ENCODE measurements around the gene SUFU. TPM values are rescaled to one million over a fixed set of nuclear protein-coding genes. Genes with fewer than 3 reads are reported as not detected.
A peak's percentile ranks its signal among the peaks of the same experiment; 100 is the strongest.

The SUFU gene
- total and polyA plus RNA-seq, 5 experiments from 2014 or later = 2.3 to 14.3 (median 7.4) TPM

DNA sequence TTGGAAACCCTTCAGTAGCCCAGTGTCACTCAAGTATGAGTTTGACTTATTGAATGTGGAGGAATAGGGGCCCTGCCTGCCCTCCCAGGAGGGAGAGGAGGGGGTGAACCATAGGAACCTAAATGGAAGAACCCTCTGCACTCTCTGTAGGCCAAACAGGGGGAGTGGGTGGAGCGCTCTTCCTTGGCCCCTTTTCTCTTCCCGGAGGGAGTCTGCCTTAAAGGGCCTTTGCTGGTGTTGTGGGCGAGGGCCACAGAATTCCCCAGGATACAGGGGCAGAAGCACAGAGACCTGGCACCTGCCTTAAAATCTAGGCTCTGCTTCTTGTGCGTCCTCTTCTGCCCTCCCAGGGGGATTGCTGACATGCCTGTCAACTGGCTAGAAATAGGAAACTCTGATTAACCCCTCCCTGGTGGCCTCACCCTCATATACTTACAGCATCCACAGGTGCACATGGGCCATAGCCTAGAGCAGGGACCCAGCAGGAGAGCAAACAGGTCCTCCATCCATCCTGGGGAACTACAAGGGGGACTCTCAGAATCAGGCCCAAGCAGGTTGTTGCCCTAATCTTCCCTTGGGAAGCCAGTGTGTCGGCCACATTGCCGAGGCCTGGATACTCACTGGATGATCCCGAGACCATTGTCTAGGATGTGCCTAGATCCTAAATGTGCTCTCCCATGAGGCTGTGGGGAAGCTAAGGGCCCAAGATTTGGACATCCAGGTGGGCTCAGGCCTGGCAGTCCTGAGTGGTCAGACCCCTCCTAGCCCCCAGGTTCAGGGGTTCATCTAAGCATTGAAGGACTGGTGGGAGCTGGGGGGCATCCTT is 143.9 kb downstream of the SUFU start:
- Mint-ChIP-seq H3K36me3 (peaks cover 0 to 3% (median 0%) of the 10 kb centered on the region in 3 donors), H3K4me3 (peak overlapping the region; percentile 92 to 99 (median 98)), H3K9me3 (no peaks in the 10 kb centered on the region), H3K27ac (peak overlapping the region; percentile 92 to 99 (median 97)), H3K27me3 (no peaks in the 10 kb centered on the region), H3K4me1 (peaks cover 49 to 70% (median 63%) of the 10 kb centered on the region in 4 donors)
- DNase-seq = no peak
- POLR2A ChIA-PET = interaction anchor here (3.8 to 15.9 kb wide), 5 partner anchors 18 to 144 kb away, joined by 24 to 624 read pairs (median 43); partner anchors contain the start of genes ACTR1A, ARL3, SFXN2 and SUFU
- no peak for ATAC-seq

DNA sequence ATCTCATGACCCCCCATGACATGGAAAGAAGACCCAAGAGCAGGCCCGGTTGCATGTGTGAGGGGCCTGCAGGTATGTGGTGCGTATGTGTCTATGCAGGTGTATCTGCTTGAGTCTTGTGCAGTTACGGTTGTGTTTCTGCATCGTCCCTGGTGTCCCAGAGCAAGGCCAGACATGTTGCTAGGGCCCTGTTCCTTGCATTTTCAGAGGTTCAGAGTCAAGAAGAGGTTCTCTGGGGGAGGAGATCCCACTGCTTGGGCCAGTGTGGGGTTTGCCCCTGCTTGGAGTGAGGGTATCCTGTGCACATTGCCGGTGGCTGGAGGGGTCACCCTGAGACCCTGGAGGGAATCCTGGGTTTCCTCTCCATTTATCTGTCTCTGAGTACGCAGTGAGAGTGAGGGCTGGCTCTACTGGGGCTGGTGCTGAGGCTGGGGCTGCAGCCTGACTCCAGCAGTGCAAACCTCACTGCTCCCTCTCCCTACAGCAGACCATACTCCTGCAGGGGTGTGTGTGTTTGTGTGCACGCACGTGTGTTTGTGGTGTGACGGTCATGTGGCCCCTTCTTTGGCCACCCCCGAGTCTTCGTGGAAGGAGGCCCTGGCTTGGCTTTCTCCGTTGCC is 144.6 kb downstream of the SUFU start:
- ATAC-seq (no peak), DNase-seq (no peak)
- Mint-ChIP-seq H3K36me3 (peaks cover 0 to 10% (median 4%) of the 10 kb centered on the region in 3 donors), H3K27me3 (no peaks in the 10 kb centered on the region), H3K9me3 (no peaks in the 10 kb centered on the region), H3K27ac (peak overlapping the region; percentile 88 to 99 (median 97)), H3K4me3 (peak overlapping the region; percentile 92 to 99 (median 98)), H3K4me1 (peaks cover 53 to 78% (median 71%) of the 10 kb centered on the region in 4 donors)
- POLR2A ChIA-PET = interaction anchor here (6.3 to 15.9 kb wide), 2 partner anchors 18 to 66 kb away, joined by 24 to 624 read pairs; partner anchors contain the start of genes ARL3 and SFXN2

DNA sequence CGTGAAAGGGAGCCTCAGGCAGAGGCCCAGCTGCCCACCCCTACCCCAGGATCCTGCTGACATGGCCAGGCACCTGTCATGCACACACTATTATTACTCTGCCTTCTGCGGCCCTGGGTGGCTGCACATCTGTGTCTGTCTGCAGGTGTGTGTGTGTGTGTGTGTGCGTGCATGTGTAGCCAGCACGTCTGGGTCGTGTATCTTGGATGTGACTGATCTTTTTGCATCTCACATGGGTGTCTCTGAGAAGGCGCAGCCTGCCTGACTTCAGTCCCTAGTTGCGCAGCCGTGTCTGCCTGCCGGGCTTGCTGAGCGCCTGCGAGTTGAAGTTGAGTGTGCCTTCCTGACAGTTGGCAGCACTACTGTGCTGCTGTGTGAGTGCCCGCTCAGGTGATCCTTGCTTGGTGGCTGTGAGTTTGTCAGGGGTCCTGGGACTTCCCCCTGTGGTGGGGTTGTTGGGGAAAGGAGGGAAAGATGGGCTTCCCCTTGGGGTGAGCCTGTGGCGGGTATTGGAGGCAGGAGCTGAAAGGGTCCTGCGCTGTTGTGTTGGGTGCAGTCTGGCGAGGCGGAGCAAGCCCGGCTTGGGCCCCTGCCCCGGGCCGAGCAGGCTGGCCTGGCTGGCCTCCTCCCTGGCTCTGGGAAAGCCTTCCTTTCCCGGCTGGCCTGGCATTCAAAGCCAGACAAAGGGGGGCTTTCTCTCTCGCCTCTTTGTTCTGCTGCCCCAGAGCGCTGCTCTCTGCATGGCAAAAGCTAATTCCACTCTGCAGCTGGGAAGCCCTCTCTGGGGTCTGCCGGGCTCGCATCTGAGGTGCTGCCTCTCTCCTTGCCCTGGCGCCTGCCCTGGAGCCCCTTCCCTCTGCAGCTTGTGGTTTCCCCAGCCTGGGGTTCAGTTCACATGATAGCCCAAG is 145.4 kb downstream of the SUFU start:
- H3K36me3 Mint-ChIP-seq = peaks cover 0 to 18% (median 6%) of the 10 kb centered on the region in 3 donors
- no peaks in the 10 kb centered on the region for H3K27me3 Mint-ChIP-seq

DNA sequence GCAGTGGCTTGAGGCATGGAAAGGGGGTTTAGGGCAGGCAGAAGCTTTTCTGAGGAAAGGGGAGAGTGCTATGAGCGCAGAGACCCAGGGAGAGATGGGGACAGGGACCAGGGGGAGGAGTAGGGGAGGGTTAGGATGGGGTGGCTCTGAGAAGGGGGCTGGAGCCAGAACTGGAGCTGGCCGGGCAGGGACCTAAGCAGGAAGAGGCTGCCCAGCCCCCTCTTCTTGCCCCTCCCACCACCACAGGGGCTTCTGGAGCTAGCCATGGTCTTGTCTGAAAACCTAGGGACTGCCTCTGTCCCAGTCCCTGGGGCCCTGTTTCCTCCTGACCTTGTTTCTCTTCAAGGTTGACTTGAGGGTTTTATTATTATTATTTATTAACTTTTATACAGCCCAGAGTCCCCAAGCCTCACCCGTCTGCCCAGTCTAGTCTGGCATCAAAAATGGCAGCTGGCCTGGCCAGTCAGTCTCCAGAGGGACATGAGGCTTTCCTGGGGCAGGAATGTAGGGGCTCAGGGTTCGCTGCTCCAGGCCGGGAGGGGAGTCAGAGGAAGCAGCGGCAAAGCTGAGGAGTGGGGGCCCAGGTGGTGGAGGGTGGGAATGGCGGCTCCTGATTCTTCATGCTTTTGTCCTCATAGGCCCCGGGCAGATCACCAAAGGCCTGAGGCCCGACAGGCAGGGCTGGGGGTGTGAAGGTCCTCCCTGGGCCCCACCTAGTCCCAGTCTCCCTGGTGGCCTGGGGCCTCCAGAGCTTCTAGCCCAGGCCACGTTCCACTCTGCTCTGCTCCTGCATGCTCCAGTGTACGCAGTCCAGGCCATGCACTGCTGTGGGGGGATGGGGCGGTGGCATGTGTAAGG is 146.3 kb downstream of the SUFU start:
- no peaks in the 10 kb centered on the region for H3K27me3 Mint-ChIP-seq
- peak overlapping the region; percentile 39 to 98 (median 92) for H3K27ac Mint-ChIP-seq
- ATAC-seq (no peak), DNase-seq (peak in 1 of 10 donors; percentile 49)
- H3K4me1 Mint-ChIP-seq = peaks cover 64 to 94% (median 85%) of the 10 kb centered on the region in 4 donors
- POLR2A ChIA-PET = interaction anchor here (0.5 to 15.9 kb wide), 3 partner anchors 14 to 64 kb away, joined by 4 to 624 read pairs (median 24); partner anchors contain the start of genes ARL3 and SFXN2
- no peaks in the 10 kb centered on the region for H3K9me3 Mint-ChIP-seq
- peak overlapping the region; percentile 57 to 99 (median 96) for H3K4me3 Mint-ChIP-seq
- peaks cover 0 to 26% (median 6%) of the 10 kb centered on the region in 3 donors for H3K36me3 Mint-ChIP-seq

More for the DNA sequence above, 145.4 kb downstream of the SUFU start:
- Mint-ChIP-seq H3K4me3 (peak overlapping the region; percentile 92 to 99 (median 98)), H3K27ac (peak overlapping the region; percentile 88 to 99 (median 97)), H3K4me1 (peaks cover 58 to 85% (median 78%) of the 10 kb centered on the region in 4 donors), H3K9me3 (no peaks in the 10 kb centered on the region)
- POLR2A ChIA-PET = interaction anchor here (0.5 to 15.9 kb wide), 3 partner anchors 13 to 65 kb away, joined by 4 to 624 read pairs (median 24); partner anchors contain the start of genes ARL3 and SFXN2
- DNase-seq (peak; percentile 23 to 75 (median 44)), ATAC-seq (peak; percentile 8 to 23)

DNA sequence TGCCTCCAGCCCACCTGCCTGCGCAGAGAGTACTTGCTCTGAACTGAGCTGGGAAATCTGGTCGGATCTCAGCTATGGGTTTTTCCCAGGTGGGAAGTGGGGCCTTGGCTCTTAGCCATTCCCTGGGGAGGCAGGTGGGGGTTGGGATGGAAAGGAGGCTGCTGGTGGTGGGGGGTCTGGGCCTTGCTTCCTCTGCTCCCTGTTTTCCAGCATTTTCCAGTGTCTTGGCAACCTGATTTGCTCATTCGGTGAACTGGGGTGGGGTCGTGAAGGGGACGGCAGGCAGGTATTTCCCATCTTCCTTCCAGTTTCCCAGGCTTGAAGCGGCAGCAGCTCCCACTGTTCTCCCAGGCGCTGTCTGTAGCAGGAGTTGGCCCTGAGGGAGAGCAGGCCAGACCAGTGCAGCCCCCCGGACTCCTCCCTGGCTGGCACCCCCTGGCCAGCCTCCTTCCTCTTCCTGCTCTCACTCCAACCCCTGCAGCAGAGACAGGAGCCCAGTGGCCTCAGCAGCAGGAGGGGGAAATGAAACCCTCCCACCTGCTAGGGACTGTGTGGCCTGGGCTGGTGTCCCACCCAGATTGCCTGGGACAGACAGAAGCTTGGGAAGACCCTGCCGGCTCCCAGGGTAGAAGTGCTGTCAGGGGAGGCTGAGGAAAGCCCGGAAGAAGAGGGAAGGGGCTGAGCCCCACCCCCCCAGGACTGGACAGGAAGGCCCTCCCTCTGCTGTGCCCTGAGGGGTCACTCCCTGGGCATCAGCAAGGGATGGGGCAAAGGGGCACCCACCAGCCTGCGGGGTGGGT is 147.1 kb downstream of the SUFU start:
- no peaks in the 10 kb centered on the region for H3K9me3 Mint-ChIP-seq
- H3K4me3 Mint-ChIP-seq = peak overlapping the region; percentile 26 to 98 (median 86)
- peaks cover 61 to 99% (median 90%) of the 10 kb centered on the region in 4 donors for H3K4me1 Mint-ChIP-seq
- ATAC-seq = no peak
- POLR2A ChIA-PET = interaction anchor here (6.3 to 15.9 kb wide), 2 partner anchors 15 to 63 kb away, joined by 24 to 624 read pairs; partner anchors contain the start of genes ARL3 and SFXN2
- peak overlapping the region; percentile 77 to 98 (median 94) for H3K27ac Mint-ChIP-seq
- no peaks in the 10 kb centered on the region for H3K27me3 Mint-ChIP-seq
- peaks cover 0 to 33% (median 6%) of the 10 kb centered on the region in 3 donors for H3K36me3 Mint-ChIP-seq
- DNase-seq = peak in 1 of 10 donors; percentile 61

DNA sequence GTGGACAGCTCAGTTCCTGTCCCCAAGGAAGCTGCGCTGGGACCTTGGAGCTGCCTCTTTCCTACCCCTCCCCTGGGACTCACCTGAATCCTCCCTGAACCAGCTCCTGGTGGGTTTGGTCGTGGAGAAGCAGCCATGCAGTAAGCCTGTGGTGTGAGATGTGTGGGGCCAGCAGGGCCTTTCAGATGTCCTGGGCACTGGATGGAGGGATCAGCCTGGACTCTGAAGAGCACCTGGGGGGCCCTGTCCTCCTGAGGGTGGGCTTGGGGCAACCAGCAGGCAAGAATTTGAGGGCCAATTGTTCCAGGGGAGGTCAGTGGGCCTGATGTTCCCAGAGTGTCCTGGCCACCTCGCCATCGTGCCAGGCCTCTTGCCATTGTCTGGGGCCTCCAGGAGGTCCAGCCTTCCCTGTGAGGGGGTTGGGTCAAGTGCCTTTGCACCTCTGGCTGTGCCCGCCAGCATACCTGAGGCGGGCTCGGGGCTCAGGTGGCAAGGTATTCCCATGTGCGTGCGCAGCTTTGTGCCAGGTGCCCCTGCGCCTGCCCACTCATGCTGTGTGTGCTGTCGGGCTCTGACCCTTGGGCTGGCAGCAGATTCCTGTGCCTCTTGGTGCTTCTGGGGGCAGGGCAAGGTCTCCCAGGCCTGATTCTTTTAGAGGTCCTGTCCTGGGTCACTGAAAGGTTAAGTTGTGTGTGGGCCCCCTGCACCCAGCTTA is 147.8 kb downstream of the SUFU start:
- H3K36me3 Mint-ChIP-seq = peaks cover 0 to 41% (median 6%) of the 10 kb centered on the region in 3 donors
- ATAC-seq = no peak

DNA sequence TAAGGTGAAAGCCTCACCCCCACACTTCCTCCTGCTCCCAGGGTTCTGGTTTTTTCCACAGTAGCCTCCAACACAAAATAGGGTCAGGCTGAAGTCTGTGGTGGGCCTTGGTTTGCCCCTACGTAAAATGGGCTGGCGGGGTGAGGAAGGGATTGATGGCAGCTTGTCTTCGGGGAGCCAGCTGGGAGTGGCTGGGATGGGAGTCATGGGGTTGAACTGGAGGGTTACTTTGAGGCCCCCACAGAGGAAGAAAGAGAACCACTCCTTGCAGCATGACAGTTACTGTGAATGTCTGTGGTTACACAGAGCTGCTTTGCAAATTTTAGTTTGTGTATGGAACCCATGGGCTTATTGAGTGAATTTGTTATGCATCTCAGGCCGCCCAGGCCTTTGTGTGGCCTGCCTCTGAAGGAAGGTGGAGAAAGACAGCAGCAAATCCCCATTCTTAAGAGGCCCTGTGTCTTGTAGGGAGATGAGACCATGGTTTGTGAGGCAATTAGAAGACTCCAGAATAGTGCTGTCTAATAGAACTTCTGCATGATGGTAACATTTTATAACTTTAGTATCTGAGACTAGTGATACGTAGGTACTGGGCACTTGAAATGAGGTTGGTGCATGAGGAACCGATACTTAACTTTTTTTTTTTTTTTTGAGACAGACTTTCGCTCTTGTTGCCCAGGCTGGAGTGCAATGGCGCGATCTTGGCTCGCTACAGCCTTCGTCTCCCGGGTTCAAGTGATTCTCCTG is 148.6 kb downstream of the SUFU start:
- POLR2A ChIA-PET = interaction anchor here (6.3 to 29.2 kb wide), 3 partner anchors 1 to 62 kb away, joined by 24 to 624 read pairs (median 624); partner anchors contain the start of genes ARL3, SFXN2 and TRIM8
- Mint-ChIP-seq H3K27me3 (no peaks in the 10 kb centered on the region), H3K36me3 (peaks cover 0 to 47% (median 6%) of the 10 kb centered on the region in 3 donors), H3K9me3 (no peaks in the 10 kb centered on the region), H3K4me3 (peak overlapping the region; percentile 57 to 98 (median 86)), H3K4me1 (peaks cover 52 to 84% (median 82%) of the 10 kb centered on the region in 4 donors), H3K27ac (peak overlapping the region; percentile 92 to 98 (median 96))
- DNase-seq = peak in 3 of 10 donors; percentile 33 to 40 (median 37)
- ATAC-seq = peak; percentile 40 to 48

More for the DNA sequence above, 147.8 kb downstream of the SUFU start:
- POLR2A ChIA-PET = interaction anchor here (0.6 to 29.2 kb wide), 4 partner anchors 0 to 193 kb away, joined by 3 to 624 read pairs (median 324); partner anchors contain the start of genes ARL3, SFXN2 and TRIM8
- DNase-seq = no peak
- peak overlapping the region; percentile 92 to 98 (median 96) for H3K27ac Mint-ChIP-seq
- H3K4me3 Mint-ChIP-seq = peak overlapping the region; percentile 57 to 98 (median 86)
- H3K4me1 Mint-ChIP-seq = peaks cover 54 to 91% (median 86%) of the 10 kb centered on the region in 4 donors
- H3K27me3 Mint-ChIP-seq = no peaks in the 10 kb centered on the region
- H3K9me3 Mint-ChIP-seq = no peaks in the 10 kb centered on the region

DNA sequence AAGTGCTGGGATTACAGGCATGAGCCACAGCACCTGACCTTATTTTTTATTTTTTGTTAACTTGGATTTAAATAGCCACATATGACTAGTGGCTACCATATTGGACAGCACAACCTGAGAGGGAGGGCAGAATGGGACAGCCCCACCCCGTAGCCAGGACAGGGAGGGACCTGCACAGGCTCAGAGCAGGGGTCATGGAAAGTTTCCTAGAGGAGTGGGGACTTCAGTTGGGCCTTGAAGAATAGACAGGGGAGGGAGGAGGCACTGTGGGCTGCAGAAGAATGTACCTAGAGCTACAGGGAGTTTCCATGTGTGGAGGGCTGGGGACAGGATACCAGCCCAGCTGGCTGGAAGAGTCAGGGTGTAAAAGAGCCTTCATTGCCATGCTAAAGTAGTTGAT is 149.3 kb downstream of the SUFU start:
- H3K4me3 Mint-ChIP-seq = peak overlapping the region; percentile 58 to 98 (median 86)

DNA sequence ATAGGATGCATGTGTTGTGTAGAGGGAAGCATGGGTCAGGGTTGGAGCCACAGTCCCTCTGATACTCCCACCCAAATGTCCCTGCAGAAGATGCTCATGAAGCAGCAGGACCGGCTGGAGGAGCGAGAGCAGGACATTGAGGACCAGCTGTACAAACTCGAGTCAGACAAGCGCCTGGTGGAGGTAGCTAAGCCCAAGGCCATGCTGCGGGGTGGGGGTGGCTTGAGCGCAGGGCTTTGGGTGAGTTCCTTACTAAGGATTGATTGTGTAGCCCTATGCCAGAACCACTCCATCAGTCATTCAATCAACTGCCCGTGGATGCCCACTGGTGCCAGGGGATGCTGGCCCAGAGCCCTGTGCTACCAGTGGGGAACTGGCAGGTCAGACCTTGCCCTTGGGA is 150.8 kb downstream of the SUFU start:
- no peaks in the 10 kb centered on the region for H3K9me3 Mint-ChIP-seq
- POLR2A ChIA-PET = interaction anchor here (0.6 to 29.2 kb wide), 4 partner anchors 3 to 150 kb away, joined by 3 to 624 read pairs (median 316); partner anchors contain the start of gene TRIM8
- peak overlapping the region in 2 of 10 donors; percentile 37 to 38 for H3K4me3 Mint-ChIP-seq
- H3K27ac Mint-ChIP-seq = peak overlapping the region in 9 of 10 donors; percentile 76 to 98 (median 83)
- no peaks in the 10 kb centered on the region for H3K27me3 Mint-ChIP-seq
- H3K4me1 Mint-ChIP-seq = peaks cover 39 to 83% (median 80%) of the 10 kb centered on the region in 4 donors
- ATAC-seq (no peak), DNase-seq (no peak)
- H3K36me3 Mint-ChIP-seq = peaks cover 0 to 52% (median 6%) of the 10 kb centered on the region in 3 donors

More for the DNA sequence above, 149.3 kb downstream of the SUFU start:
- no peaks in the 10 kb centered on the region for H3K9me3 Mint-ChIP-seq
- DNase-seq (no peak), ATAC-seq (no peak)
- H3K27me3 Mint-ChIP-seq = no peaks in the 10 kb centered on the region
- H3K36me3 Mint-ChIP-seq = peaks cover 0 to 52% (median 6%) of the 10 kb centered on the region in 3 donors
- peak overlapping the region; percentile 93 to 98 (median 96) for H3K27ac Mint-ChIP-seq
- POLR2A ChIA-PET = interaction anchor here (6.3 to 29.2 kb wide), 3 partner anchors 2 to 61 kb away, joined by 24 to 624 read pairs (median 624); partner anchors contain the start of genes ARL3, SFXN2 and TRIM8
- H3K4me1 Mint-ChIP-seq = peaks cover 47 to 84% (median 81%) of the 10 kb centered on the region in 4 donors
